Calu3 (cell line): ENCODE data around the gene MOV10. TPM values are rescaled to one million over a fixed set of nuclear protein-coding genes. Genes with fewer than 3 reads are reported as not detected.

Experiments
- BruUV-seq: library from RNA; stranded (reverse); fragments of 400-500 nt; replicated peaks from 2 replicates; lab custom pipeline; 2021; lab: Mats Ljungman, UMichigan
- CTCF ChIA-PET: fragments of 300-600 bp; sonication (Branson Sonifier 250); formaldehyde crosslinking; loops from one replicate; lab custom pipeline; 2022; ENCODE audit warnings: antibody characterized with exemption; lab: Charles Lee
- DNase-seq: peaks from one replicate; pipeline ENCODE4 v3.0.0; 2022
- H3K27ac Mint-ChIP-seq: one replicate; pipeline ENCODE4 v1.8.0; 2022; ENCODE audit warnings: mixed read lengths; ENCODE audit not compliant: unreplicated experiment
- H3K27me3 Mint-ChIP-seq: one replicate; pipeline ENCODE4 v1.8.0; 2022; ENCODE audit warnings: mixed read lengths; ENCODE audit not compliant: unreplicated experiment
- H3K36me3 Mint-ChIP-seq: one replicate; pipeline ENCODE4 v1.8.0; 2022; ENCODE audit warnings: mild to moderate bottlenecking, moderate library complexity, mixed read lengths; ENCODE audit not compliant: insufficient read depth, unreplicated experiment
- H3K4me1 Mint-ChIP-seq: one replicate; pipeline ENCODE4 v1.8.0; 2022; ENCODE audit warnings: mild to moderate bottlenecking, low read depth, mixed read lengths; ENCODE audit not compliant: unreplicated experiment
- H3K4me3 Mint-ChIP-seq: one replicate; pipeline ENCODE4 v1.8.0; 2022; ENCODE audit warnings: mild to moderate bottlenecking, low read depth, moderate library complexity, mixed read lengths; ENCODE audit not compliant: unreplicated experiment
- H3K9me3 Mint-ChIP-seq: one replicate; pipeline ENCODE4 v1.8.0; 2022; ENCODE audit warnings: low read depth, mixed read lengths; ENCODE audit not compliant: unreplicated experiment
- CTCF ChIP-seq: fragments of 200-600 bp; IDR thresholded peaks from one replicate; pipeline ENCODE4 v1.8.0; 2022; ENCODE audit warnings: antibody characterized with exemption; ENCODE audit not compliant: unreplicated experiment
- intact Hi-C: fragments of 100-400 bp; cut with micrococcal nuclease; formaldehyde crosslinking; loops from one replicate; pipeline ENCODE4 v1.10.0; 2022; ENCODE audit not compliant: unreplicated experiment
- total RNA-seq: library from RNA; stranded (reverse); gene quantifications from 2 replicates; pipeline ENCODE4 v1.2.3, GENCODE V29; 2022

The MOV10 gene
- total RNA-seq, 1 experiment from 2014 or later, result 71.4 TPM

GRCh38 chr1:112678605-112679004 is 4.1 kb downstream of the MOV10 start:
- DNase-seq, result no peak
- no peak for TF ChIP-seq CTCF
- CTCF ChIA-PET, result no interaction called here
- H3K9me3 Mint-ChIP-seq, result no peaks in the 10 kb centered on the region
- intact Hi-C loops, result no loop called here
- no peak overlapping the region for H3K27ac Mint-ChIP-seq
- H3K4me1 Mint-ChIP-seq, result peaks cover 23% of the 10 kb centered on the region
- no peaks in the 10 kb centered on the region for H3K27me3 Mint-ChIP-seq
- no peak overlapping the region for H3K4me3 Mint-ChIP-seq
- no TSS peak for BruUV-seq
- H3K36me3 Mint-ChIP-seq, result peaks cover 30% of the 10 kb centered on the region

GRCh38 chr1:112685913-112686312 is 11.5 kb downstream of the MOV10 start:
- Mint-ChIP-seq H3K9me3 (no peaks in the 10 kb centered on the region), H3K4me1 (no peaks in the 10 kb centered on the region), H3K27me3 (no peaks in the 10 kb centered on the region), H3K27ac (no peak overlapping the region), H3K36me3 (peaks cover 5% of the 10 kb centered on the region), H3K4me3 (no peak overlapping the region)
- DNase-seq, result no peak
- CTCF ChIA-PET, result no interaction called here
- TF ChIP-seq CTCF, result no peak
- intact Hi-C loops, result no loop called here
- BruUV-seq, result no TSS peak

- no TSS peak for BruUV-seq
- H3K4me3 Mint-ChIP-seq, result no peak overlapping the region
- no peak for TF ChIP-seq CTCF
- H3K9me3 Mint-ChIP-seq, result no peaks in the 10 kb centered on the region
- H3K27ac Mint-ChIP-seq, result no peak overlapping the region
- intact Hi-C loops, result no loop called here
- H3K27me3 Mint-ChIP-seq, result no peaks in the 10 kb centered on the region
- H3K36me3 Mint-ChIP-seq, result peaks cover 5% of the 10 kb centered on the region
- DNase-seq, result no peak
- H3K4me1 Mint-ChIP-seq, result no peaks in the 10 kb centered on the region
- CTCF ChIA-PET, result no interaction called here
Observed at GRCh38 chr1:112686417-112686816, 12.0 kb downstream of the MOV10 start.

- H3K9me3 Mint-ChIP-seq, result no peaks in the 10 kb centered on the region
- no peak for TF ChIP-seq CTCF
- H3K4me1 Mint-ChIP-seq, result no peaks in the 10 kb centered on the region
- no TSS peak for BruUV-seq
- intact Hi-C loops, result no loop called here
- H3K27ac Mint-ChIP-seq, result no peak overlapping the region
- CTCF ChIA-PET, result no interaction called here
- H3K36me3 Mint-ChIP-seq, result peaks cover 5% of the 10 kb centered on the region
- H3K27me3 Mint-ChIP-seq, result no peaks in the 10 kb centered on the region
- DNase-seq, result no peak
- no peak overlapping the region for H3K4me3 Mint-ChIP-seq
Observed at GRCh38 chr1:112686835-112687234, 12.4 kb downstream of the MOV10 start.
